ENCODE results near the gene IFFO2. TPM values are rescaled to one million over a fixed set of nuclear protein-coding genes. Genes with fewer than 3 reads are reported as not detected.

The IFFO2 gene
- total and polyA plus RNA-seq, 2 donors (not counting 1 experiment from before 2014, with no cell fraction given): 5.8 to 10.4 TPM

DNA sequence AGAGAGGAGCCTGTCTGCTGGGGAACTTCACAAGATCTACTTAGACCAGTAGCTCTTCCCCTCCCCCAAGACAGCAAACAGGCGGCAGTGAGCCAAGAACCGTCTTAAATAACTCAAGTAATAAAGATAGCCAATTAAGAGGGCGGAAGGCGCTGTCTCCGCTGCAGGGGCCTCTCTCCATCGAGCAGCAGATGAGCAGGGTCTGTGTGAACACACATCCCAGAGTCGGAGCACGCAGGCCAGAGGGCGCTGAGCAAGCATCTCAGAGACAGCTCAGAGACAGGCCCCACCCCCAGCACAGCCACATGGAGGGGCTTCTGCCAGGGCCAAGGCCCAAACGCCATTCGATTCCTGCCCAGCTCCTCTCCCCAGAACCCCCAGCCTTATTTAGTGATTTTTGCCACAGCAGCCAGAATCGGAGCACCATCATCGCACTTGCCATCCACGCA is 11.1 kb downstream of the IFFO2 start:
- TF ChIP-seq, protein P1, sequence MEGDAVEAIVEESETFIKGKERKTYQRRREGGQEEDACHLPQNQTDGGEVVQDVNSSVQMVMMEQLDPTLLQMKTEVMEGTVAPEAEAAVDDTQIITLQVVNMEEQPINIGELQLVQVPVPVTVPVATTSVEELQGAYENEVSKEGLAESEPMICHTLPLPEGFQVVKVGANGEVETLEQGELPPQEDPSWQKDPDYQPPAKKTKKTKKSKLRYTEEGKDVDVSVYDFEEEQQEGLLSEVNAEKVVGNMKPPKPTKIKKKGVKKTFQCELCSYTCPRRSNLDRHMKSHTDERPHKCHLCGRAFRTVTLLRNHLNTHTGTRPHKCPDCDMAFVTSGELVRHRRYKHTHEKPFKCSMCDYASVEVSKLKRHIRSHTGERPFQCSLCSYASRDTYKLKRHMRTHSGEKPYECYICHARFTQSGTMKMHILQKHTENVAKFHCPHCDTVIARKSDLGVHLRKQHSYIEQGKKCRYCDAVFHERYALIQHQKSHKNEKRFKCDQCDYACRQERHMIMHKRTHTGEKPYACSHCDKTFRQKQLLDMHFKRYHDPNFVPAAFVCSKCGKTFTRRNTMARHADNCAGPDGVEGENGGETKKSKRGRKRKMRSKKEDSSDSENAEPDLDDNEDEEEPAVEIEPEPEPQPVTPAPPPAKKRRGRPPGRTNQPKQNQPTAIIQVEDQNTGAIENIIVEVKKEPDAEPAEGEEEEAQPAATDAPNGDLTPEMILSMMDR (conservative IDR thresholded peaks at IDR 0.05 in 1 of 2, IDR thresholded peaks at IDR 0.05 in 1 of 2; ENCODE audit: low read depth in 1 of 2, low read length in 2 of 2): no peak
- TF ChIP-seq EZH2 (IDR thresholded peaks at IDR 0.05; ENCODE audit: low read length, missing control alignments): no peak
- no peaks in the 10 kb centered on the region for H4K20me1 ChIP-seq (ENCODE audit: control insufficient read depth, extremely low read depth, insufficient read depth, low read length)
- H3K79me2 ChIP-seq (ENCODE audit: control insufficient read depth, insufficient read depth, low read length): peaks cover 84% of the 10 kb centered on the region
- H3K4me3 ChIP-seq (replicated peaks in 1 of 4; ENCODE audit: control extremely low read depth in 1 of 4, insufficient read depth in 1 of 4, low read depth in 3 of 4, low read length in 4 of 4): no peak overlapping the region
- no peak overlapping the region for H3K9ac ChIP-seq (ENCODE audit: insufficient read depth, low read length)
- no peaks in the 10 kb centered on the region for H3K27me3 ChIP-seq (ENCODE audit: control insufficient read depth, insufficient read depth, low read length)
- peak; percentile 71 to 78 for DNase-seq (ENCODE audit: low read depth in 2 of 2)
- peaks cover 48% of the 10 kb centered on the region for H3K4me1 ChIP-seq (ENCODE audit: control insufficient read depth, extremely low read depth, insufficient read depth, low read length)
- no peaks in the 10 kb centered on the region for H3K9me3 ChIP-seq (ENCODE audit: control insufficient read depth, insufficient read depth, low read depth, low read length)
- peaks cover 3% of the 10 kb centered on the region for H3K36me3 ChIP-seq (ENCODE audit: control insufficient read depth, insufficient read depth, low read length)
- H2AFZ ChIP-seq (ENCODE audit: low read length): no peak overlapping the region
- peak overlapping the region; percentile 46 for H3K27ac ChIP-seq (ENCODE audit: insufficient read depth, low read length)
- peak overlapping the region; percentile 18 for H3K4me2 ChIP-seq (ENCODE audit: extremely low read depth, insufficient read depth, low read length)

DNA sequence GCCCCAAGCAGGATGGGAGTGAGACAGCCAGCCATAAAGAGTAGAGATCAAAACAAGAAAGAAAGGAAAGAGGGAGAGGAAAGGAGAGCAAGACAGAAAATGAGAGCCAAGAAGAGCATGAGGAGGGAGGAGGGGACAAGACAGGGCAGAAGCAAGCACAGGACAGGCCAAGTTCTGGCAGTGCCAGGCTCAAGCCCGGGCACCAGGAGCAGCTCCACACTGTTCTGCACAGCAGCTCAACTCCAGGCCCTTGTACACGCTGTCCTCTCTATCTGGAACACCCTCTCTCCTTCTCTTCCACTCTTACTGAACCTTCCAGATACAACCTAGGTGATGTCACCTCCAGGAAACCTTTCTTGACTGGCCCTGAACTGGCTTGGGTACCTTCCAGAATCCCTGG is 11.7 kb downstream of the IFFO2 start:
- H3K9ac ChIP-seq (ENCODE audit: insufficient read depth, low read length): no peak overlapping the region
- peak overlapping the region; percentile 46 for H3K27ac ChIP-seq (ENCODE audit: insufficient read depth, low read length)
- no peak overlapping the region for H3K4me2 ChIP-seq (ENCODE audit: extremely low read depth, insufficient read depth, low read length)
- no peak for TF ChIP-seq EZH2 (IDR thresholded peaks at IDR 0.05; ENCODE audit: low read length, missing control alignments)
- TF ChIP-seq, protein P1 (conservative IDR thresholded peaks at IDR 0.05 in 1 of 2, IDR thresholded peaks at IDR 0.05 in 1 of 2; ENCODE audit: low read depth in 1 of 2, low read length in 2 of 2): no peak
- peaks cover 82% of the 10 kb centered on the region for H3K79me2 ChIP-seq (ENCODE audit: control insufficient read depth, insufficient read depth, low read length)
- peaks cover 3% of the 10 kb centered on the region for H3K36me3 ChIP-seq (ENCODE audit: control insufficient read depth, insufficient read depth, low read length)
- H3K4me3 ChIP-seq (replicated peaks in 1 of 4; ENCODE audit: control extremely low read depth in 1 of 4, insufficient read depth in 1 of 4, low read depth in 3 of 4, low read length in 4 of 4): no peak overlapping the region
- H3K4me1 ChIP-seq (ENCODE audit: control insufficient read depth, extremely low read depth, insufficient read depth, low read length): peaks cover 43% of the 10 kb centered on the region
- H3K27me3 ChIP-seq (ENCODE audit: control insufficient read depth, insufficient read depth, low read length): no peaks in the 10 kb centered on the region
- no peaks in the 10 kb centered on the region for H3K9me3 ChIP-seq (ENCODE audit: control insufficient read depth, insufficient read depth, low read depth, low read length)
- H4K20me1 ChIP-seq (ENCODE audit: control insufficient read depth, extremely low read depth, insufficient read depth, low read length): no peaks in the 10 kb centered on the region
- DNase-seq (ENCODE audit: low read depth in 2 of 2): no peak
- H2AFZ ChIP-seq (ENCODE audit: low read length): no peak overlapping the region

DNA sequence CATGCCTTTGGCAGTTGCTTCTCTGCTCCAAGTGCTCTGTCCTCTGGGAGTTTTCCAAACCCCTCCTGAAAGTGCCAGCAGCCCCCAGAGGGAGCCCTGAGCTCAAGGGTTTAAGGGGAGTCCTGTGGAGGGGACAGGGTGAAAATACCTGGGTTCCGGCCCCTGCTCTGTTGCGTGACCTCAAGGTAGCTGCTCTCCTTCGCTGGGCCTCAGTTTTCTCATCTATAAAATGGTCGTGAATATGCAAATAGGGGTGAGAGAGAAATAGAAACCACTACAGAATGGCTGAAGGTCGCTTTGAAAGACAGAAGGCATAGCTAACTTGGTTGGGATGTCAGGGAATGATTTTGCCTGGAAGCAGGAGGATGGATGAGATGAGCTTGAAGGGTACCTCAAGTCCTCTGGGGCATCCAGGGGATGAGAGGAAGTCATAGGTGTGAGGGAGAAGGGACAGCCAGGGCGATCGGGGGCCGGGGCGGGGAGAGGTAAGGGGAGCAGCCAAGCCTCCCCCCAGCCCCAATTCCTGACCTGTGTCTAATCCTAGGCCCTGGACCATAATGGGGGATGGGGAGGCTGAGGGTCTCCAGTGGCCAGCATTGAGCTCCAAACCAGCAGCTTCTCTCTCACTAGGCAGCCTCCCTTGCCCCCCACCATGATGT is 12.4 kb downstream of the IFFO2 start:
- Histone ChIP-seq H3K9ac (ENCODE audit: insufficient read depth, low read length) (no peak overlapping the region), H3K27me3 (ENCODE audit: control insufficient read depth, insufficient read depth, low read length) (no peaks in the 10 kb centered on the region), H3K36me3 (ENCODE audit: control insufficient read depth, insufficient read depth, low read length) (peaks cover 3% of the 10 kb centered on the region), H3K4me3 (replicated peaks in 1 of 4; ENCODE audit: control extremely low read depth in 1 of 4, insufficient read depth in 1 of 4, low read depth in 3 of 4, low read length in 4 of 4) (no peak overlapping the region), H3K27ac (ENCODE audit: insufficient read depth, low read length) (no peak overlapping the region), H3K4me1 (ENCODE audit: control insufficient read depth, extremely low read depth, insufficient read depth, low read length) (peaks cover 41% of the 10 kb centered on the region), H2AFZ (ENCODE audit: low read length) (no peak overlapping the region), H3K9me3 (ENCODE audit: control insufficient read depth, insufficient read depth, low read depth, low read length) (no peaks in the 10 kb centered on the region), H3K4me2 (ENCODE audit: extremely low read depth, insufficient read depth, low read length) (no peak overlapping the region), H3K79me2 (ENCODE audit: control insufficient read depth, insufficient read depth, low read length) (peaks cover 76% of the 10 kb centered on the region), H4K20me1 (ENCODE audit: control insufficient read depth, extremely low read depth, insufficient read depth, low read length) (no peaks in the 10 kb centered on the region)
- TF ChIP-seq, protein P1 (conservative IDR thresholded peaks at IDR 0.05 in 1 of 2, IDR thresholded peaks at IDR 0.05 in 1 of 2; ENCODE audit: low read depth in 1 of 2, low read length in 2 of 2): no peak
- TF ChIP-seq EZH2 (IDR thresholded peaks at IDR 0.05; ENCODE audit: low read length, missing control alignments): no peak
- DNase-seq (ENCODE audit: low read depth in 2 of 2): no peak
